Activated gamma-delta T cell treated with anti-CD3 and anti-CD28 coated beads, Interleukin-2, amount 50 U/mL, for 16 hours (primary cell): Measurements from ENCODE around the gene ADARB1.

ENCODE experiments used
- DNase-seq: peaks from one replicate; pipeline ENCODE4 v3.0.0-alpha.2; 2020; ENCODE audit warnings: low read depth

Gene ADARB1

GRCh38 chr21:45054927-45055612 lies 19.3 kb upstream of the ADARB1 start:
- no peak for DNase-seq

GRCh38 chr21:45055861-45056260 lies 18.5 kb upstream of the ADARB1 start:
- no peak for DNase-seq

GRCh38 chr21:45056296-45056904 lies 18.0 kb upstream of the ADARB1 start:
- no peak for DNase-seq

GRCh38 chr21:45056917-45057560 lies 17.3 kb upstream of the ADARB1 start:
- no peak for DNase-seq

GRCh38 chr21:45057886-45058285 lies 16.5 kb upstream of the ADARB1 start:
- no peak for DNase-seq

GRCh38 chr21:45059121-45059520 lies 15.3 kb upstream of the ADARB1 start:
- no peak for DNase-seq

- DNase-seq: no peak
These were observed 14.3 kb upstream of the ADARB1 start for GRCh38 chr21:45060089-45060488.

GRCh38 chr21:45060675-45061311 lies 13.6 kb upstream of the ADARB1 start:
- no peak for DNase-seq

GRCh38 chr21:45064091-45064490 lies 10.3 kb upstream of the ADARB1 start:
- no peak for DNase-seq

- no peak for DNase-seq
These were observed 9.6 kb upstream of the ADARB1 start for GRCh38 chr21:45064618-45065399.

GRCh38 chr21:45067462-45068285 lies 6.7 kb upstream of the ADARB1 start:
- no peak for DNase-seq

- no peak for DNase-seq
These were observed 5.3 kb upstream of the ADARB1 start for GRCh38 chr21:45069085-45069484.

- DNase-seq: no peak
These were observed 4.7 kb upstream of the ADARB1 start for GRCh38 chr21:45069711-45070110.

- no peak for DNase-seq
These were observed 3.1 kb upstream of the ADARB1 start for GRCh38 chr21:45071078-45071873.

- DNase-seq: no peak
These were observed 2.3 kb upstream of the ADARB1 start for GRCh38 chr21:45071874-45072737.

- DNase-seq: no peak
These were observed 1.6 kb upstream of the ADARB1 start for GRCh38 chr21:45072738-45073300.

GRCh38 chr21:45073301-45074047 lies 906 bp upstream of the ADARB1 start:
- DNase-seq: no peak

- no peak for DNase-seq
These were observed 627 bp downstream of the ADARB1 start for GRCh38 chr21:45074818-45075595.
